GM18909 (cell line): ENCODE data around the gene FASTKD2.
A peak's percentile ranks its signal among the peaks of the same experiment; 100 is the strongest.

Experiments used
- ATAC-seq: cut with Tn5 transposase; IDR thresholded peaks from one replicate; pipeline ENCODE4 v1.9.1; 2021; ENCODE audit warnings: mild to moderate bottlenecking; ENCODE audit not compliant: unreplicated experiment, poor library complexity

FASTKD2 gene

GRCh38 chr2:206765242-206766056 lies at the start of gene FASTKD2, which contains the start of gene MDH1B:
Gene FASTKD2 (plus strand): TSS chr2:206765606. CDS start chr2:206766694, 1,088 bp downstream.
Gene MDH1B (minus strand): TSS chr2:206765328. CDS start chr2:206765271, 57 bp downstream.
- peak; percentile 96 for ATAC-seq

- no peak for ATAC-seq
Observed at GRCh38 chr2:206716623-206717022, 48.8 kb upstream of the FASTKD2 start.

GRCh38 chr2:206718296-206718695 lies 47.1 kb upstream of the FASTKD2 start, which contains the start of gene DYTN:
Gene DYTN (minus strand): TSS chr2:206718396. CDS start chr2:206718279, 117 bp downstream.
- ATAC-seq = no peak

- peak; percentile 75 for ATAC-seq
Observed at GRCh38 chr2:206721256-206721920, 44.0 kb upstream of the FASTKD2 start.

- no peak for ATAC-seq
Observed at GRCh38 chr2:206723288-206723687, 42.1 kb upstream of the FASTKD2 start.

GRCh38 chr2:206727287-206727686 lies 38.1 kb upstream of the FASTKD2 start:
- no peak for ATAC-seq

- ATAC-seq = no peak
Observed at GRCh38 chr2:206728277-206729199, 36.9 kb upstream of the FASTKD2 start.

- no peak for ATAC-seq
Observed at GRCh38 chr2:206733341-206733740, 32.1 kb upstream of the FASTKD2 start.

GRCh38 chr2:206736935-206737334 lies 28.5 kb upstream of the FASTKD2 start:
- ATAC-seq = no peak

- no peak for ATAC-seq
Observed at GRCh38 chr2:206739271-206739670, 26.1 kb upstream of the FASTKD2 start.

- ATAC-seq = no peak
Observed at GRCh38 chr2:206740800-206741199, 24.6 kb upstream of the FASTKD2 start.

- no peak for ATAC-seq
Observed at GRCh38 chr2:206756816-206757215, 8.6 kb upstream of the FASTKD2 start.

- ATAC-seq = peak; percentile 7
Observed at GRCh38 chr2:206764673-206765241, 649 bp upstream of the FASTKD2 start.

- no peak for ATAC-seq
Observed at GRCh38 chr2:206766057-206766930, 888 bp downstream of the FASTKD2 start.

- ATAC-seq = no peak
Observed at GRCh38 chr2:206774871-206775270, 9.5 kb downstream of the FASTKD2 start.

GRCh38 chr2:206776432-206776831 lies 11.0 kb downstream of the FASTKD2 start:
- no peak for ATAC-seq

- no peak for ATAC-seq
Observed at GRCh38 chr2:206780671-206781070, 15.3 kb downstream of the FASTKD2 start.

- no peak for ATAC-seq
Observed at GRCh38 chr2:206783718-206784117, 18.3 kb downstream of the FASTKD2 start.
